Measurements from ENCODE around the gene UBE2J2.
A peak's percentile ranks its signal among the peaks of the same experiment; 100 is the strongest.

UBE2J2 gene

GRCh38 chr1:1291548-1292441 lies 18.1 kb upstream of the UBE2J2 start (continued):
- TF ChIP-seq TSHZ2 (CRISPR knock-in tag; IDR thresholded peaks at IDR 0.05) (no peak), GLIS3 (CRISPR knock-in tag; IDR thresholded peaks at IDR 0.05) (no peak), ZC3H10 (CRISPR knock-in tag; IDR thresholded peaks at IDR 0.05) (no peak), ZFP30 (CRISPR knock-in tag; IDR thresholded peaks at IDR 0.05) (no peak), CREB5 (CRISPR knock-in tag; IDR thresholded peaks at IDR 0.05; ENCODE audit: low read depth) (no peak), ZNF70 (CRISPR knock-in tag; IDR thresholded peaks at IDR 0.05) (no peak)

GRCh38 chr1:1291023-1291528 lies 17.4 kb upstream of the UBE2J2 start:
- peak; percentile 21 for ATAC-seq
- no peak for TF ChIP-seq TSHZ2 (CRISPR knock-in tag; IDR thresholded peaks at IDR 0.05)
- no peak for TF ChIP-seq ESRRG (CRISPR knock-in tag; IDR thresholded peaks at IDR 0.05)
- no peak for TF ChIP-seq TCF4 (CRISPR knock-in tag; IDR thresholded peaks at IDR 0.05; ENCODE audit: borderline replicate concordance)
- no peak for TF ChIP-seq ZNF8 (CRISPR knock-in tag; IDR thresholded peaks at IDR 0.05)
- TF ChIP-seq PPARA (CRISPR knock-in tag; IDR thresholded peaks at IDR 0.05; ENCODE audit: borderline replicate concordance): no peak
- TF ChIP-seq ARNTL (CRISPR knock-in tag; IDR thresholded peaks at IDR 0.05; ENCODE audit: borderline replicate concordance, low read depth): no peak
- no peak for TF ChIP-seq CSRNP3 (CRISPR knock-in tag; IDR thresholded peaks at IDR 0.05)
- TF ChIP-seq RARB (CRISPR knock-in tag; IDR thresholded peaks at IDR 0.05): no peak
- no peak for TF ChIP-seq CSDC2 (CRISPR knock-in tag; IDR thresholded peaks at IDR 0.05)
- TF ChIP-seq ZNF70 (CRISPR knock-in tag; IDR thresholded peaks at IDR 0.05): no peak
- no peak for TF ChIP-seq ISL1 (CRISPR knock-in tag; IDR thresholded peaks at IDR 0.05)
- no peak for TF ChIP-seq CREB5 (CRISPR knock-in tag; IDR thresholded peaks at IDR 0.05; ENCODE audit: low read depth)
- TF ChIP-seq OSR1 (CRISPR knock-in tag; IDR thresholded peaks at IDR 0.05): no peak
- TF ChIP-seq TOX (CRISPR knock-in tag; IDR thresholded peaks at IDR 0.05; ENCODE audit: borderline replicate concordance): no peak
- no peak for TF ChIP-seq ZC3H10 (CRISPR knock-in tag; IDR thresholded peaks at IDR 0.05)
- TF ChIP-seq GLIS3 (CRISPR knock-in tag; IDR thresholded peaks at IDR 0.05): no peak

- TF ChIP-seq PPARA (CRISPR knock-in tag; IDR thresholded peaks at IDR 0.05; ENCODE audit: borderline replicate concordance): no peak
- no peak for TF ChIP-seq ZFP30 (CRISPR knock-in tag; IDR thresholded peaks at IDR 0.05)
- peak; percentile 58 for ATAC-seq
Measured at GRCh38 chr1:1290238-1290731, 16.6 kb upstream of the UBE2J2 start.

All from SK-N-SH treated with all-trans-retinoic acid at 6 μM for 48 hours (cell line).